OCI-LY1 (cell line): ENCODE measurements around the gene LPIN1.

Experiments
- H2AFZ ChIP-seq: fragments of 200-600 bp; sonication (generic), shearing (Covaris generic); 2 replicates; pipeline ENCODE4 v1.6.0; 2014; ENCODE audit warnings: antibody characterized with exemption, mild to moderate bottlenecking, low read length
- H3F3A ChIP-seq: fragments of 200-600 bp; sonication (generic), shearing (Covaris generic); 2 replicates; pipeline ENCODE4 v1.6.0; 2014; ENCODE audit warnings: mild to moderate bottlenecking, antibody characterized with exemption, low read length, moderate library complexity; ENCODE audit not compliant: insufficient read depth
- H3K27ac ChIP-seq: fragments of 200-600 bp; sonication (generic); 2 replicates; pipeline ENCODE4 v1.5.1; 2014; ENCODE audit warnings: low read length, mixed run types, mild to moderate bottlenecking, low read depth; ENCODE audit not compliant: poor library complexity, severe bottlenecking
- H3K27me3 ChIP-seq: fragments of 200-600 bp; sonication (generic); 2 replicates; pipeline ENCODE4 v1.6.0; 2014; ENCODE audit warnings: antibody characterized with exemption, mild to moderate bottlenecking, low read length, moderate library complexity; ENCODE audit not compliant: insufficient read depth
- H3K36me3 ChIP-seq: fragments of 200-600 bp; sonication (generic); 2 replicates; pipeline ENCODE4 v1.6.1; 2014; ENCODE audit warnings: mild to moderate bottlenecking, antibody characterized with exemption, low read length, moderate library complexity, mixed read lengths; ENCODE audit not compliant: insufficient read depth
- H3K4me1 ChIP-seq: fragments of 200-600 bp; sonication (generic); 2 replicates; pipeline ENCODE4 v1.5.1; 2014; ENCODE audit warnings: mild to moderate bottlenecking, low read length, moderate library complexity; ENCODE audit not compliant: insufficient read depth, severe bottlenecking
- H3K4me2 ChIP-seq: fragments of 200-600 bp; sonication (generic), shearing (Covaris generic); 2 replicates; pipeline ENCODE4 v1.6.1; 2014; ENCODE audit warnings: low read length
- H3K4me3 ChIP-seq: fragments of 200-600 bp; sonication (generic); 2 replicates; pipeline ENCODE4 v1.5.1; 2014; ENCODE audit warnings: low read length, low read depth, mild to moderate bottlenecking, mixed read lengths; ENCODE audit not compliant: poor library complexity, severe bottlenecking
- H3K79me2 ChIP-seq: fragments of 200-600 bp; shearing (Covaris generic); 2 replicates; pipeline ENCODE4 v1.6.1; 2016; ENCODE audit warnings: mixed run types, low read length, mixed read lengths; ENCODE audit not compliant: insufficient read depth
- H3K9ac ChIP-seq: fragments of 200-600 bp; sonication (generic), shearing (Covaris generic); 2 replicates; pipeline ENCODE4 v1.6.1; 2014; ENCODE audit warnings: mild to moderate bottlenecking, low read length, mixed read lengths
- H3K9me2 ChIP-seq: fragments of 200-600 bp; sonication (generic), shearing (Covaris generic); 2 replicates; pipeline ENCODE4 v1.6.1; 2014; ENCODE audit warnings: low read depth, mild to moderate bottlenecking, low read length, mixed read lengths
- H3K9me3 ChIP-seq: fragments of 200-600 bp; shearing (Covaris generic); 2 replicates; pipeline ENCODE4 v1.6.1; 2014; ENCODE audit warnings: low read length, mixed read lengths
- H4K20me1 ChIP-seq: fragments of 200-600 bp; sonication (generic), shearing (Covaris generic); 2 replicates; pipeline ENCODE4 v1.6.0; 2016; ENCODE audit warnings: mild to moderate bottlenecking, low read length; ENCODE audit not compliant: insufficient read depth
- CTCF ChIP-seq: fragments of 200-600 bp; sonication (generic), shearing (Covaris generic); IDR thresholded peaks from 2 replicates; pipeline ENCODE4 v1.5.1; 2017; ENCODE audit warnings: mild to moderate bottlenecking, antibody characterized with exemption, low read length, moderate library complexity, mixed read lengths
- EZH2 ChIP-seq: fragments of 200-600 bp; sonication (generic), shearing (Covaris generic); IDR thresholded peaks from 2 replicates; pipeline ENCODE4 v1.8.0; 2017; ENCODE audit warnings: borderline replicate concordance, mixed run types, mild to moderate bottlenecking, antibody characterized with exemption, low read length, moderate library complexity, mixed read lengths

Gene LPIN1

GRCh38 chr2:11765501-11765900 lies 19.1 kb downstream of the LPIN1 start:
- Histone ChIP-seq H2AFZ (no peak overlapping the region), H3K36me3 (peaks cover 55% of the 10 kb centered on the region), H3K4me3 (no peak overlapping the region), H4K20me1 (no peaks in the 10 kb centered on the region), H3K4me1 (peaks cover 9% of the 10 kb centered on the region), H3K9ac (no peak overlapping the region), H3K4me2 (no peak overlapping the region), H3K27me3 (no peaks in the 10 kb centered on the region), H3K9me2 (no peaks in the 10 kb centered on the region), H3K9me3 (no peaks in the 10 kb centered on the region), H3K79me2 (0 out of 2 replicates have a peak, but pooled peaks cover 6% of the 10 kb centered on the region), H3F3A (no peaks in the 10 kb centered on the region), H3K27ac (no peak overlapping the region)
- no peak for TF ChIP-seq EZH2

DNA sequence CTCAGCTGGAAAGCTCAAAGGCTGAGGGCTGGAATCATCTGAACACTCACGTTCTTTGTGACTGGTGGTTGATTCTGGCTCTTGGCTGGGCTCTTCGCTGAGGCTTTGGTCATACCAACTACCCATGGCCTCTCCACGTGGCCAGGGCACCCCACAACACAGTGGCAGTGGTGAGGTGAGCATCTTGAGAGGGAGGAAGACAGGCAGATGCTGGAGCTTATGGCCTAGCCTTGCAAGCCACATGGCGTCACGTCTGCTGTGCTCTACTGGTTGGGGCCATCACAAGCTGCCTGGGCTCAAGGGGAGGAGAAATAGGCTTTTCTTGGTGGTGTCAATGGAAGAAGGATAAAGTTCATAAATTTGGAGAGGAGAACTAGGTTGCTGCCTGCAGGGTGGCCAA lies 19.6 kb downstream of the LPIN1 start:
- Histone ChIP-seq H3F3A (no peaks in the 10 kb centered on the region), H3K4me3 (no peak overlapping the region), H3K9me2 (no peaks in the 10 kb centered on the region), H3K36me3 (peaks cover 60% of the 10 kb centered on the region), H3K4me2 (no peak overlapping the region), H3K9ac (no peak overlapping the region), H3K4me1 (peaks cover 5% of the 10 kb centered on the region), H4K20me1 (no peaks in the 10 kb centered on the region), H2AFZ (no peak overlapping the region), H3K27me3 (no peaks in the 10 kb centered on the region), H3K27ac (no peak overlapping the region), H3K9me3 (no peaks in the 10 kb centered on the region), H3K79me2 (0 out of 2 replicates have a peak, but pooled peaks cover 3% of the 10 kb centered on the region)
- TF ChIP-seq EZH2 (no peak), CTCF (no peak)

DNA sequence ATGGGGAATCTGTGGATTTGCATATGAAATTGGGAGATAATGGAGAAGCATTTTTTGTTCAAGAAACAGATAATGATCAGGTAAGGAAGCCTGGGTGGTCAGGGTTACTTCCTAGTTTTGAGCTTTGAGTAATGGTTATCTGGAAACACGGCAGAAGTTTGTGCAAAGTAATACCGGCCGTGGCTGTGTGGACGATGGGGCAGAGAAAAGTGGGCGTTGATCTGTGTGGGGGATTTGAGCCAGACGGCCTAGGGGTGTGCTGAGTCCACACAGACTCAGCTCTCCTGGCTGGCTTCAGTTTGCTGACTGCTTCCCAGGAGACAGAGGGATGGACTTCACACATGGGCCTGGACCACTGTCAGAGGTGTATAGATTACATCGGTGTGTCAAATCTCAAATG lies 21.3 kb downstream of the LPIN1 start:
- Histone ChIP-seq H3F3A (no peaks in the 10 kb centered on the region), H3K4me2 (no peak overlapping the region), H3K4me3 (no peak overlapping the region), H3K9me3 (no peaks in the 10 kb centered on the region), H3K9ac (no peak overlapping the region), H3K4me1 (no peaks in the 10 kb centered on the region), H3K79me2 (no peaks in the 10 kb centered on the region), H3K9me2 (no peaks in the 10 kb centered on the region), H4K20me1 (no peaks in the 10 kb centered on the region), H3K27ac (no peak overlapping the region), H2AFZ (no peak overlapping the region), H3K36me3 (peaks cover 77% of the 10 kb centered on the region), H3K27me3 (no peaks in the 10 kb centered on the region)
- TF ChIP-seq CTCF: no peak
- no peak for TF ChIP-seq EZH2

DNA sequence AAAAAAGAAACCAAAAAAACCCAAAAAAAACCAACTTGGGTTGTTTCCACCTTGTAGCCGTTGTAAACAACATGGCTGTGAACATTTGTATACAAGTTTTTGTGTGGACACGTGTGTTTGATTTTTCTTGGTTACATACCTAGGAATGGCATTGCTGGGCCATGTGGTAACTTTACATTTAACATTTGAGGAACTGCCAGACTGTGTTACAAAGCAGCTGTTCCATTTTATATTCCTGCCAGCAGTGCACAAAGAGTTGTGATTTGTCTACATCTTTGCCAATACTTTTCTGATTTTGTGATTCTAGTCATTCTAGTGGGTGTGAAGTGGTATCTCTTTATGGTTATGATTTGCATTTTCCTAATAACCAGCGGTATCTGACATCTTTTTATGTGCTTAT lies 22.5 kb downstream of the LPIN1 start:
- Histone ChIP-seq H3F3A (no peaks in the 10 kb centered on the region), H3K4me2 (no peak overlapping the region), H3K36me3 (peaks cover 87% of the 10 kb centered on the region), H2AFZ (no peak overlapping the region), H3K4me1 (no peaks in the 10 kb centered on the region), H3K4me3 (no peak overlapping the region), H3K79me2 (no peaks in the 10 kb centered on the region), H3K9ac (no peak overlapping the region), H3K27ac (no peak overlapping the region), H3K9me2 (no peaks in the 10 kb centered on the region), H3K27me3 (no peaks in the 10 kb centered on the region), H4K20me1 (no peaks in the 10 kb centered on the region), H3K9me3 (no peaks in the 10 kb centered on the region)
- no peak for TF ChIP-seq CTCF
- TF ChIP-seq EZH2: no peak
